GM19324 (cell line): Measurements from ENCODE around the gene CHAMP1.

Experiments
- ATAC-seq: cut with Tn5 transposase; IDR thresholded peaks from one replicate; pipeline ENCODE4 v1.9.1; 2021; ENCODE audit warnings: mild to moderate bottlenecking, moderate library complexity; ENCODE audit not compliant: unreplicated experiment, low FRiP score

CHAMP1 gene, protein sequence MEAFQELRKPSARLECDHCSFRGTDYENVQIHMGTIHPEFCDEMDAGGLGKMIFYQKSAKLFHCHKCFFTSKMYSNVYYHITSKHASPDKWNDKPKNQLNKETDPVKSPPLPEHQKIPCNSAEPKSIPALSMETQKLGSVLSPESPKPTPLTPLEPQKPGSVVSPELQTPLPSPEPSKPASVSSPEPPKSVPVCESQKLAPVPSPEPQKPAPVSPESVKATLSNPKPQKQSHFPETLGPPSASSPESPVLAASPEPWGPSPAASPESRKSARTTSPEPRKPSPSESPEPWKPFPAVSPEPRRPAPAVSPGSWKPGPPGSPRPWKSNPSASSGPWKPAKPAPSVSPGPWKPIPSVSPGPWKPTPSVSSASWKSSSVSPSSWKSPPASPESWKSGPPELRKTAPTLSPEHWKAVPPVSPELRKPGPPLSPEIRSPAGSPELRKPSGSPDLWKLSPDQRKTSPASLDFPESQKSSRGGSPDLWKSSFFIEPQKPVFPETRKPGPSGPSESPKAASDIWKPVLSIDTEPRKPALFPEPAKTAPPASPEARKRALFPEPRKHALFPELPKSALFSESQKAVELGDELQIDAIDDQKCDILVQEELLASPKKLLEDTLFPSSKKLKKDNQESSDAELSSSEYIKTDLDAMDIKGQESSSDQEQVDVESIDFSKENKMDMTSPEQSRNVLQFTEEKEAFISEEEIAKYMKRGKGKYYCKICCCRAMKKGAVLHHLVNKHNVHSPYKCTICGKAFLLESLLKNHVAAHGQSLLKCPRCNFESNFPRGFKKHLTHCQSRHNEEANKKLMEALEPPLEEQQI

GRCh38 chr13:114314074-114314912 is at the start of gene CHAMP1:
Gene CHAMP1 (plus strand): TSS chr13:114314503. CDS start chr13:114323843, 9,340 bp downstream.
- ATAC-seq = peak; percentile 94

- ATAC-seq = no peak
These were observed 49.3 kb upstream of the CHAMP1 start for GRCh38 chr13:114264886-114265611.

- ATAC-seq = no peak
These were observed 48.1 kb upstream of the CHAMP1 start for GRCh38 chr13:114266241-114266640.

DNA sequence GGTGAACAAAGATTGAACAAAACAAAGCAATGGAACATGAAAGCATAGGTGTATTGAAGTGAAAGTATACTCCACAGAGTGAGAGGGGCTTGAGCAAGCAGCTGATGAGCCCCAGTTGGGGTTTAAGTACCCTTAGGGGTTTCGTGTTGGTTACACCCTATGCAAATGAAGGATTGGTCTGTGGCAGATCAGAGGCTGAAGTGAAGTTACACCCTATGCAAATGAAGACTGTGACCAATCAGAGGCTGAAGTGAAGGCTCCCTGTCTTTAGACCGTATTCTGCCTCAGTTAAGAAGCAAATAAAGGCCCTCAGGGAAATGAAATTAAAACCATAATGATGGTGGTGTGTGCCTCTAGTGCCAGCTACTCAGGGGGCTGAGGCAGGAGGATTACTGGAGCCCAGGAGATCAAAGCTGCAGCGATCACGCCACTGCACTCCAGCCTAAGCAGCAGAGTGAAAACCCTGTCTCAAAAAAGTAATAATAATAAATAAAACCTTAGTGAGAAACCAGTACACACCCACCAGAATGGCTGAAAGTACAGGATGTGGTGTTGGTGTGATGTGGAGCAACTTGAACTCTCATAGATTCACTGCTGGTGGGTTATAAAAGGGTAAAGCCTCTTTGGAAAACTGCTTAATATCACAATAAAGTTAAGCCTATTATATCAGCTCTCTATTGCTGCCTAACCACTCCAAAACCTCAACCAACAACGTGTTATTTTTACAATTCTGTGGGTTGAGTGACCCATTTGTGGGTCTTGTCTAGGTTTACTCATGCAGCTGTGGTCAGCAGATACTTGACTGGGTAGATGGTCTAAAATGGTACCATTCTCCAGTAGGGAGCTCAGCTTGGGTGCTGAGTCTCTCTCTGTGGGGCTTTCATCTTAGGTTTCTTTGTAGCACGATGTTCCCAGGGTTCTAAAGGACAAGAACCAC is 45.7 kb upstream of the CHAMP1 start:
- no peak for ATAC-seq

DNA sequence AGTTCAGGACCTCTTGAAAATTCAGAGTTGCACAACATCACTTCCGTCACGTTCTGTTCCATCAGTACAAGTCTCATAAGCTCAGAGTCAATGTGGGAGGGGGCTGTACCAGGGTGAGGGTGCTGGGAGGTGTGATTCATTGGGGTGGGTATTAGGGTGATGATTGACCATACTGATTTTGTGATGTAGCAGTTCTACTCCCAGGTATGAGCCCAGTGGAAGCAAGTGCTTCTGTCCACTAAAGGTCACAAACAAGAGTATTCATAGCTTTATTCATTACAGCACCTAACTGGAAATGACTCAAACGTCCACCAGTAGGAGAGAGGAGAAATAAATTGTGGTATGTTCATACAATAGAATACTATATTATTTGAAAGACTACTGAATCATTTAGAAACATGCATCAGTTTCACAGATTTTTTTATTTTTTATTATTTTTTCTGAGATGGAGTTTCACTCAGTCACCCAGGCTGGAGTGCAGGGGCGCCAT is 45.0 kb upstream of the CHAMP1 start:
- ATAC-seq = no peak

DNA sequence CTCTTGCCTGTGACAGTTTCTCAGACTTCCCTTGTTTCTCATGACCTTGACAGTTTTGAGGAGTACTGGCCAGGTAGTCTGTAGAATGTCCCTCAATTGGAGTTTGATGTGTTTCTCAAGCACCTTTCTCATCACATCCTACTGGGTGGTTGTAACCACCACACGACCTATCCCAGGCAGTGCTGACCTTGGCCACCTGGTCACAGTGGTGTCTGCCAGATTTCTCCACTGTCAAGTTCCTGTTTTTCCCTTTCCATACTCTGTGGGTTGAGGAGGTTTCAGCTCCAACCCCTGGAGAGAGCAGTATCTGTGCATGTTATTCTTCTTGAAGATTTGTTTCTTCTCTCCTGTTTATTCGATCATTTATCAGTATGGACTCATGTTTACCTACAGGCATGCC is 41.3 kb upstream of the CHAMP1 start:
- ATAC-seq = no peak

- no peak for ATAC-seq
These were observed 39.0 kb upstream of the CHAMP1 start for GRCh38 chr13:114275304-114275703.

DNA sequence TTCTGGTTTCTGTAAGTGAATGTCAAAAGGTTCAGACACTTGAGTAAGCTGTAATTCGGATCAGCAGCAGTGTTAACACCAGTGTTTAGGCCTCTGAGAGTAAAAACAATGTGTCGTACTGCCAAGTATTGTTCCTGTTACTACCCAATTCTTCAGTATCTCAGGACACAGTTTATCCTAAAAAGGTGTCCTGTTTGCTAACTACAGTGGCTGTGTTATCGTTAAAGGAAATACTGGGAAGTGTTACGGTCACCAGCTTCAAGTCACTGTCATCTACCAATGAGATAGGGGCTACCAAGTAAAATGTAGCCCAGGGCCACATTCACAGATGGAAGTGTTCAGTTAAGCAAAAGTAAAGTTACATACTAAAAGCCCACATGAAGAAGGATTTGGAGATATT is 35.2 kb upstream of the CHAMP1 start:
- no peak for ATAC-seq

GRCh38 chr13:114279758-114280355 is 34.4 kb upstream of the CHAMP1 start:
- ATAC-seq = no peak

- peak; percentile 86 for ATAC-seq
These were observed 32.8 kb upstream of the CHAMP1 start, which contains the start of gene UPF3A for GRCh38 chr13:114281351-114282040. Gene UPF3A (plus strand): TSS chr13:114281601. CDS start chr13:114281640, 39 bp downstream.

DNA sequence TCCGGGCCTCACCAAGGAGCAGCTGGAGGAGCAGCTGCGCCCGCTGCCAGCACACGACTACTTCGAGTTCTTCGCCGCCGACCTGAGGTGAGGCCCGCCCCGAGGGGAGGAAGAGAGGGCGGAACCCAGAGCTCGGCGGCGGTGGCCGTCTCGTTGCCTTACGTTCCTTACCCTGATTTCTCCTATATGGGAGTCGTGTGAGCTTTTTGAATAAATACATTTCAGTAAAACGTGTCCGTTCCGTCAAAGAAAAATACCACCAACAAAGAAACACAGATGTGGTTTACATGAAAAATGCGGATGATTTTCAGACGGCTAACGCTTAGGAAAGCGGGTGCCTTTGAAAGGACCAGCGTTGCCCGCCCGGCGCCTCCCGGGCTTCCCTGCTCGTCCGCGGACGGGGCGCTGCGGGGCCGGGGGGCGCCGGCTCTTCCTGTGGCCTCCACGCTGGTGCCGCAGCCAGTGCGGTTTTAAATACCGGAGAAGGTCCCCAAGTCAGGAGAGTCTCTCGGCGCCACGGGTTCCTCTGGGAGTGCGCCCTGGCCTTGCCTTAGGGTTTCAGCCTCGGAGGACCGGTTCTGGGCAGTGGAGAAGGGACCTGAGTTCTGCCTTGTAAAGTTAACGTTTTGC is 32.1 kb upstream of the CHAMP1 start:
- peak; percentile 62 for ATAC-seq

DNA sequence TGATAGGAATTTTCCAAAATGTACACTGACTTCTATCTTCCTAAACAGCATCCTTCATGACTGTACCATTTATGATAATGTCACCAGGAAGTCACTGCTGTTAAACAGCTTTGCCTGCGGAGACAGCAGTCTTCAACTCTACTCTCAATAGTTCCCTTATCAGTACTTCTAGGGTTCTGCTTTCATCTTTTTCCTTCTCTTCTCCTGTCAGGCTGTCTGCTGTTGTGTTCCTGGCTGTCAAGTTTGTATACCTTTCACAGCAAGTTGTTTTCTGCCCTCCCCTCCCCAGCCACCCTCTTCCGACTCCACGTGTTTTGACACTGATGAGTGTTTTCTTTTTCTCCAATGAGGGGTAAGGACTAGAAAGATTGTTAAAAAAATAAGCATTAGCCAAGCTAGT is 30.7 kb upstream of the CHAMP1 start:
- no peak for ATAC-seq

DNA sequence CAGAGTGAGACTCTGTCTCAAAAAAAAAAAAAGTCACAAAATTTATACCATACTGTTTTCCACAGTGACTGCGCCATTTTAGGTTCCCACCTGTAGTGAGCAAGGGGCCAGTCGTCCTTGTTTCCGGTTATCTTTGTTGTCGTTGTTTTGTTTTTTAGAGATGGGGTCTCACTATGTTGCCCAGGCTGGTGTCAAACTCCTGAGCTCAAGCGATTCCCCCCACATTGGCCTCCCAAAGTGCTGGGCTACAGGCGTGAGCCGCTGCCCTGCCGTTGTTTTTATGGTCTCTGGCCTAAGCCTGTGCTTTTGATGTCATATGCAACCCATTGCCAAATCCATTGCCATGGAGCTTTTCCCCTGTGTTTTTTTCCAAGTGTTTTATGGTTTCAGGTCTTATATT is 29.6 kb upstream of the CHAMP1 start:
- ATAC-seq = no peak

- no peak for ATAC-seq
These were observed 29.0 kb upstream of the CHAMP1 start for GRCh38 chr13:114285166-114285808.

GRCh38 chr13:114286808-114287207 is 27.5 kb upstream of the CHAMP1 start:
- ATAC-seq = no peak

GRCh38 chr13:114288157-114288591 is 26.1 kb upstream of the CHAMP1 start:
- no peak for ATAC-seq

DNA sequence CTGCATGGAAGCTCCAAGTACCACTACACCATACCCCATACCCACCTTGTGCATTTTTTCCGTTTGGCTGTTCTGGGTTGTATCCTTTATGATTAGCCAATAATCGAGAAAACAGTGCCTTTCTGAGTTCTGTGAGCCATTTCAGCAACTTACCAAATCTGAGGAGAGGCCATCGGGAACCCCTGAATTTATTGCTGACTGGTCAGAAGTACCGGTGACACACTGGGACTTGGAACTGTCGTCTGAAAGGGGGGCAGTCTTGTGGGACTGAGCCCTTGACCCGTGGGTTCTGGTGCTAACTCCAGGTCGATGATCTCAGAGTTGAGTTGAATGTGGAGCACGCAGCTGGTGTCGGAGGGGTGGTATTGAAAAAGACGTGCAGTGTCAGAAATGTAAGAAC is 17.9 kb upstream of the CHAMP1 start:
- ATAC-seq = no peak
